Omental fat pad (tissue), 4 donors: ENCODE data around the gene AP5Z1. TPM values are rescaled to one million over a fixed set of nuclear protein-coding genes. Genes with fewer than 3 reads are reported as not detected.

ENCODE experiments used
- ATAC-seq: fragments of 150-250 bp; one replicate; pipeline ENCODE4 v1.9.1; 2016; ENCODE audit warnings: mild to moderate bottlenecking, moderate library complexity; ENCODE audit not compliant: low FRiP score
- DNase-seq: peaks from one replicate; pipeline ENCODE4 v3.0.0-alpha.2; 2019; ENCODE audit warnings: low spot score
- total RNA-seq, 4 donors: library from RNA; depleted of rRNA; stranded (reverse); fragments of >200 nt; gene quantifications; one replicate each; pipeline ENCODE4 v1.1.0, GENCODE V29; 2016
- TF ChIP-seq, protein P1 (sequence below), 3 donors: fragments of 450-650 bp; IDR thresholded peaks; one replicate each; pipeline ENCODE4 v1.5.1; 2016 to 2017; ENCODE audit warnings: antibody characterized with exemption in 3 of 3, mild to moderate bottlenecking in 3 of 3, moderate library complexity in 2 of 3

Gene AP5Z1, protein sequence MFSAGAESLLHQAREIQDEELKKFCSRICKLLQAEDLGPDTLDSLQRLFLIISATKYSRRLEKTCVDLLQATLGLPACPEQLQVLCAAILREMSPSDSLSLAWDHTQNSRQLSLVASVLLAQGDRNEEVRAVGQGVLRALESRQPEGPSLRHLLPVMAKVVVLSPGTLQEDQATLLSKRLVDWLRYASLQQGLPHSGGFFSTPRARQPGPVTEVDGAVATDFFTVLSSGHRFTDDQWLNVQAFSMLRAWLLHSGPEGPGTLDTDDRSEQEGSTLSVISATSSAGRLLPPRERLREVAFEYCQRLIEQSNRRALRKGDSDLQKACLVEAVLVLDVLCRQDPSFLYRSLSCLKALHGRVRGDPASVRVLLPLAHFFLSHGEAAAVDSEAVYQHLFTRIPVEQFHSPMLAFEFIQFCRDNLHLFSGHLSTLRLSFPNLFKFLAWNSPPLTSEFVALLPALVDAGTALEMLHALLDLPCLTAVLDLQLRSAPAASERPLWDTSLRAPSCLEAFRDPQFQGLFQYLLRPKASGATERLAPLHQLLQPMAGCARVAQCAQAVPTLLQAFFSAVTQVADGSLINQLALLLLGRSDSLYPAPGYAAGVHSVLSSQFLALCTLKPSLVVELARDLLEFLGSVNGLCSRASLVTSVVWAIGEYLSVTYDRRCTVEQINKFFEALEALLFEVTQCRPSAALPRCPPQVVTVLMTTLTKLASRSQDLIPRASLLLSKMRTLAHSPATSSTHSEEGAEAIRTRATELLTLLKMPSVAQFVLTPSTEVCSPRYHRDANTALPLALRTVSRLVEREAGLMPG
- 10 to 100 TPM; 14.8 to 36.9 (median 28.1) TPM for total RNA-seq

DNA sequence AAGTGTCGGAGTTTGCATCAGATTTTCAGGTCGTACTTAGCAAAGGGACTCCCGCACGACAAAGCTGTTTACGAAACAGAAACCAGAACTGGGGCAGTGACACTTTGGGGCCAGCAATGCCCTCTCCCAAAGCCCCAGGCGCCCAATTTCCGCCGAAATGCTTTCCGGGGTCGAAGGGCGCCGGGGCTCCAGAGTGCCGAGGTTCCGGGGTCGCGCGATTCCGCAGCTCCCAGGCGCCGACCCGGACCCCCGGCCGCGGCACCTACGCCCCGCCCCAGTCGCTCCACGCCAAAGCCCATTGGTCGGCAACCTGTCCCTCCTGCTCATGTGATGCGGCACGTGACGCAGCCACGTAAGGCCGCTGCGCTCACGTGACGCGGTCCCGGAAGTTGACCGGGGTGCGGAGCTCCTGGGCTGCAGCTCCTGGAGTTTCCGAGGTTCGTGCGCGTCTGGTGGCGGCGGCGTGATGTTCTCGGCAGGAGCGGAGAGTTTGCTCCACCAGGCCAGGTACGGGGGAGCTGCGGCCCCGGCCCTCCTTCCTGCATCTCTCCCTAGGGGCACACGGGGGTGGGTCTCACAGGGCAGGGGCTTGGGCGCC is at the start of gene AP5Z1:
Gene AP5Z1, plus strand, starts transcription at position 374 of the 598 bp plus-strand sequence. Its CDS starts 93 bp downstream, at position 467.
- peak; percentile 96 for DNase-seq
- peak; percentile 90 for ATAC-seq
- TF ChIP-seq, protein P1, sequence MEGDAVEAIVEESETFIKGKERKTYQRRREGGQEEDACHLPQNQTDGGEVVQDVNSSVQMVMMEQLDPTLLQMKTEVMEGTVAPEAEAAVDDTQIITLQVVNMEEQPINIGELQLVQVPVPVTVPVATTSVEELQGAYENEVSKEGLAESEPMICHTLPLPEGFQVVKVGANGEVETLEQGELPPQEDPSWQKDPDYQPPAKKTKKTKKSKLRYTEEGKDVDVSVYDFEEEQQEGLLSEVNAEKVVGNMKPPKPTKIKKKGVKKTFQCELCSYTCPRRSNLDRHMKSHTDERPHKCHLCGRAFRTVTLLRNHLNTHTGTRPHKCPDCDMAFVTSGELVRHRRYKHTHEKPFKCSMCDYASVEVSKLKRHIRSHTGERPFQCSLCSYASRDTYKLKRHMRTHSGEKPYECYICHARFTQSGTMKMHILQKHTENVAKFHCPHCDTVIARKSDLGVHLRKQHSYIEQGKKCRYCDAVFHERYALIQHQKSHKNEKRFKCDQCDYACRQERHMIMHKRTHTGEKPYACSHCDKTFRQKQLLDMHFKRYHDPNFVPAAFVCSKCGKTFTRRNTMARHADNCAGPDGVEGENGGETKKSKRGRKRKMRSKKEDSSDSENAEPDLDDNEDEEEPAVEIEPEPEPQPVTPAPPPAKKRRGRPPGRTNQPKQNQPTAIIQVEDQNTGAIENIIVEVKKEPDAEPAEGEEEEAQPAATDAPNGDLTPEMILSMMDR (IDR thresholded peaks at IDR 0.05): no peak

DNA sequence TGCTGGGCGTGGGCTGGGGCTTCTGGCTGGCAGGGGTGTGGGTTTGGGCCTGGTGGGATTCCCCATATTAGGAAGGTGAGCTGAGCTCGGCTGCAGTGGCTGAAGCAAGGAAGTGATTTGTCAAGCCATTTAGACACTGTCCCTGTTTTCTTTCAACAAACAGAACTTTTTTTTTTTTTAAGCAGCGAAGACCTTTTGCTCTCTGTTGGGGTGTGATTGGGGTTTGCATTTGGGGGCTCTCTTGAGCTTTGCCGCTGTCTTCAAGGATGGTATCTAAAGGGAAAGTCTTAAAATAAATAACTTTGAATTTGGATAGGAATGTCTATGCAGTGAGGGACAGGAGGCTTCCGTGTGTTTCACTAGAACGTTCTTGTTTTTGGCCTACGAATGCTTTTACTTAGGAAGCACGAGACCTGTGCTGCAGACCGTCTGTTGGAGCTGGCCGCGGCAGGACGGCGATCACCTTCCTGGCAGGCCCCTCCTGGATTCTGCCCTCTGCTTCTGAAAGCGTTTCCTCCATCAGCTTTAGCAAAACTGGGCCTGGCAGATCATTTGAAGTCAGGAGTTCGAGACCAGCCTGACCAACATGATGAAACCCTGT is 49.5 kb upstream of the AP5Z1 start:
- ATAC-seq: no peak
- TF ChIP-seq, protein P1 (IDR thresholded peaks at IDR 0.05): no peak
- DNase-seq: no peak

DNA sequence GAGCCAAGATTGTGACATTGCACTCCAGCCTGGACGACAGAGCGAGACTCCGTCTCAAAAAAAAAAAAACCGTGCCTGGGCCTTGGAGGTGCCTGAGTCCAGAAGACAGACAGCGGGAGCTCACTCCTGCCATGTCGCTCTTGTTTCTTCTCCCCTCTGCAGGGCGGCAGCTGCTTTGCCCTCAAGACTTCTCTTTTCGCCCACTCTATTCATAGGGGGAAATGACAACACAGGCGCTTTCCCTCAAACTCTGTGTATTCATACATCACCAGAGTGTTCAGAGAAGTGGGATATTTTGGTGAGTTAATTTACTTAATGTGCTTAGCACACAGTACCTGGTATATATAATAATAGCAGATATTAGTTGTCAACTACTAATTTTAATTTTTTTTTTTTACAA is 48.9 kb upstream of the AP5Z1 start:
- no peak for DNase-seq
- TF ChIP-seq, protein P1 (IDR thresholded peaks at IDR 0.05): no peak
- no peak for ATAC-seq

DNA sequence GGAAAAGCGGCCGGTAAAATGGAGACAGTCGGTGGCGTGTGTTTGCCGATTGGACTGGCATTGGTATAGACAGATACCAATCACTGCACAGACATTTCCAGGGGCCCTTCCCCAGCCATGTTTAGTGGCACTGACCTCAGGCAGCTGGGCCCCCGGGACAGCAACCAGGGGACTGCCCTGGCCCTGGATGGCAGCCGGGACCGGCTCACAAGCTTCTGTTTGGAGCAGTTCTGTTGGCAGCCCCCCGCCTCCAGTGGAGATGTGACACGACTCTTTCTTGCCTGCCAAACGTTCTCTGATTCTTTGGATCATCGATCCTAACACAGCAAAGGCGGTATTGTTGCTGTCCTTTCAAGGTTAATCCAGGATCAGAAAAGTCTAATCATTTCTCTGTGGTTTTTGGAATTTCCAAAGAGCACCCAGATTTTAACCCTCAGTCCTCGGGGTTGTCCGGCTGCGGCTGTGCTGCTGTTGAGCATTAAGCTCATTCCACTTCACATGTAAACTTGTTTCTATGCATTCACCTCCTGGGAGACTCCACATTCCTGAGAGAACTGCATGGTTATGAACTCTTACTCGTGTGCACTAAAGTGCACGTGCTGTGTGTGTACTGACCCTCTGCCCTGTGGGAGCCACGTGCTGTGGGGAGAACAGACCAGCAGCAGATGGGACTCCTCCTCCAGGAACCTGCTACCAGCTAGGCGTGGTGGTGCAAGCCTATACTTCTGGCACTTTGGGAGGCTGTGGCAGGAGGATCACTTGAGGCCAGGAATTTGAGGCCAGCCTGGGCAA is 47.3 kb upstream of the AP5Z1 start:
- TF ChIP-seq, protein P1 (IDR thresholded peaks at IDR 0.05): no peak

DNA sequence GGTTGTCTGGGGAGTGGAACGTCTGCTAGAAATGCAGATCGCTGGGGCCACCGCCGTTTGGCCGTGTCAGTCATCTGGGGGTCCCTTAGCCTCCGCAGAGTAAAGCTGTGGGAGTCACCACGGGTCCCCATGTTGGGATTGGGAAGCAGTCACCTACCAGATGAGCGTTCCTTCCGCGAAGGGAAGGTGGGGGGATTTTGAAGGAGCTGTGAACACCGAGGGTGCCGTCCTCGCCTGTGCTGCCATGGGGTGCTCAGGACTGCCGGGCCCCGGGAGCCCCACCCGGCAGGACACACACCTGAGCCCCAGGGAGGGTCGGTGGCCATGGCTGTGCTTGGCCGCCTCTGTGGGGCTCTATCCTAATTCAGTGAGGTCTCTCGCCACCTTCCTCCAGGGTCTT is 46.2 kb upstream of the AP5Z1 start:
- ATAC-seq (no peak), DNase-seq (no peak)
- TF ChIP-seq, protein P1 (IDR thresholded peaks at IDR 0.05): no peak

More for the DNA sequence above, 47.3 kb upstream of the AP5Z1 start:
- no peak for DNase-seq
- no peak for ATAC-seq

DNA sequence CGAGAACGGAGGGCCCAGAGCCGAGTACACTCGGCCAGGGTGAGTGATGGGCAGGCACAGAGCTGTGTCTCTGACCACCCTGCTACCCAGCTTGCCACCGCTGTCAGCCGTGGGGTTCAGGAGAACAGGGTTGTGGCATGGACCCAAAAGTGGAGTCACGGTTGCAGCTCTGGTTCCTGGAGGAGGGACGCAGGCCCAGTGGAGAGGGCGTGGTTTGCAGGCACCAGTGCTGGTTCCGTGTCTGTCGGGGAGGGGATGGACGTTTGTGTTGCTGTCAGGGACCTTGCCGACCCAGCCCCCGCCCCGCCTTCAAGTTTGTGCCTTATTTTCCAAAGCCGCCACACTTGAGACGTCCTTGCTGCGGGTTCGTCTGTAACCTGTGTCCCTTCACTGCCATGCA is 45.1 kb upstream of the AP5Z1 start:
- no peak for DNase-seq

More for the DNA sequence above, 45.1 kb upstream of the AP5Z1 start:
- no peak for ATAC-seq
- TF ChIP-seq, protein P1 (IDR thresholded peaks at IDR 0.05): no peak
